SK-N-SH (cell line): ENCODE data around the gene RBAK. TPM values are rescaled to one million over a fixed set of nuclear protein-coding genes. Genes with fewer than 3 reads are reported as not detected.

Source experiments
- CTCF ChIA-PET: fragments of 300-600, 350-600 bp; formaldehyde crosslinking; extraction: SDS; loops from one replicate; lab custom pipeline; 2021; lab: Yijun Ruan, JAX
- POLR2A ChIA-PET: fragments of 350-600 bp; sonication (Branson Sonifier 250); formaldehyde crosslinking; extraction: SDS; loops from one replicate; lab custom pipeline; 2020; ENCODE audit warnings: antibody characterized with exemption, inconsistent platforms; lab: Yijun Ruan, JAX
- DNase-seq: peaks from one replicate; pipeline ENCODE4 v3.0.0; 2012
- H2AFZ ChIP-seq: fragments of 200-600 bp; sonication (generic); 2 replicates; pipeline ENCODE4 v1.8.1; 2016; ENCODE audit warnings: antibody characterized with exemption, mild to moderate bottlenecking, low read depth
- H3F3A ChIP-seq: fragments of 200-600 bp; sonication (generic); replicated peaks from 2 replicates; pipeline ENCODE3; 2016; ENCODE audit warnings: antibody characterized with exemption, mild to moderate bottlenecking; ENCODE audit not compliant: insufficient read depth
- H3K27ac ChIP-seq, 2 experiments: fragments of 200-500 bp in 1 of 2; fragments of 200-600 bp in 1 of 2; sonication (Bioruptor generic) in 1 of 2; sonication (generic), shearing (Covaris generic) in 1 of 2; 2 replicates each; pipeline versions ENCODE4 v1.5.1 to v1.6.1; 2014 to 2016; ENCODE audit warnings: low read depth in 2 of 2, inconsistent platforms in 1 of 2, low read length in 1 of 2, mild to moderate bottlenecking in 1 of 2, mixed read lengths in 1 of 2
- H3K27me3 ChIP-seq: fragments of 200-600 bp; sonication (generic), shearing (Covaris generic); 2 replicates; pipeline ENCODE4 v1.6.1; 2016; ENCODE audit warnings: mixed run types; ENCODE audit not compliant: insufficient read depth
- H3K36me3 ChIP-seq, 2 experiments: fragments of 200-500 bp in 1 of 2; fragments of 200-600 bp in 1 of 2; sonication (Bioruptor generic) in 1 of 2; sonication (generic) in 1 of 2; replicated peaks in 1 of 2; 2 replicates each; pipeline versions ENCODE3 to v1.5.1; 2014 to 2016; ENCODE audit warnings: low read length in 1 of 2, mild to moderate bottlenecking in 1 of 2; ENCODE audit not compliant: insufficient read depth in 2 of 2, control insufficient read depth in 1 of 2
- H3K4me1 ChIP-seq, 2 experiments: fragments of 200-500 bp in 1 of 2; fragments of 200-600 bp in 1 of 2; sonication (Bioruptor generic) in 1 of 2; sonication (generic), shearing (Covaris generic) in 1 of 2; 2 replicates each; pipeline versions ENCODE4 v1.5.1 to v1.6.1; 2014 to 2016; ENCODE audit warnings: low read depth in 1 of 2, low read length in 1 of 2, mixed run types in 1 of 2; ENCODE audit not compliant: insufficient read depth in 2 of 2, control insufficient read depth in 1 of 2
- H3K4me2 ChIP-seq: fragments of 200-600 bp; sonication (generic), shearing (Covaris generic); 2 replicates; pipeline ENCODE4 v1.6.1; 2017; ENCODE audit warnings: mixed run types
- H3K4me3 ChIP-seq, 2 experiments: fragments of 200-500 bp in 1 of 2; fragments of 200-600 bp in 1 of 2; sonication (Bioruptor generic) in 1 of 2; sonication (generic), shearing (Covaris generic) in 1 of 2; 2 replicates each; pipeline versions ENCODE4 v1.5.1 to v1.8.1; 2014 to 2016; ENCODE audit warnings: low read depth in 2 of 2, inconsistent platforms in 1 of 2, low read length in 1 of 2, mild to moderate bottlenecking in 1 of 2, mixed read lengths in 1 of 2, moderate library complexity in 1 of 2
- H3K79me2 ChIP-seq: fragments of 200-600 bp; sonication (generic); 2 replicates; pipeline ENCODE4 v1.8.1; 2017; ENCODE audit warnings: mild to moderate bottlenecking; ENCODE audit not compliant: insufficient read depth
- H3K9ac ChIP-seq: fragments of 200-600 bp; sonication (generic); 2 replicates; pipeline ENCODE4 v1.6.1; 2017; ENCODE audit warnings: mixed run types
- H3K9me2 ChIP-seq: fragments of 200-600 bp; sonication (generic); 2 replicates; pipeline ENCODE4 v1.6.1; 2017; ENCODE audit warnings: mixed run types
- H3K9me3 ChIP-seq: fragments of 200-600 bp; sonication (generic); 2 replicates; pipeline ENCODE4 v1.6.1; 2017; ENCODE audit warnings: mixed run types, mild to moderate bottlenecking, moderate library complexity
- H4K20me1 ChIP-seq: fragments of 200-600 bp; sonication (generic); 2 replicates; pipeline ENCODE4 v1.6.1; 2017; ENCODE audit warnings: mild to moderate bottlenecking, mixed run types; ENCODE audit not compliant: insufficient read depth
- CHD2 ChIP-seq: fragments of 150-350 bp; IDR thresholded peaks from 2 replicates; pipeline ENCODE4 v1.6.1; 2018; ENCODE audit warnings: low read length; ENCODE audit not compliant: partially characterized antibody
- FOXJ3 ChIP-seq: sonication (generic); formaldehyde crosslinking; IDR thresholded peaks from 2 replicates; pipeline ENCODE4 v1.5.1; 2020; ENCODE audit warnings: mild to moderate bottlenecking, missing genetic modification reagents
- IRF3 ChIP-seq: fragments of 150-350 bp; IDR thresholded peaks from 2 replicates; pipeline ENCODE4 v1.6.1; 2016; ENCODE audit warnings: mild to moderate bottlenecking, low read depth, low read length
- MAX ChIP-seq: IDR thresholded peaks from 2 replicates; pipeline ENCODE4 v1.4.0; 2012; ENCODE audit warnings: low read depth
- MEF2A ChIP-seq: IDR thresholded peaks from 2 replicates; pipeline ENCODE4 v1.4.0; 2012; ENCODE audit warnings: low read depth, borderline replicate concordance
- MXI1 ChIP-seq: IDR thresholded peaks from 2 replicates; pipeline ENCODE4 v1.6.1; 2012; ENCODE audit warnings: mild to moderate bottlenecking, low read depth, low read length, improper control_type of control experiment
- NFIC ChIP-seq: IDR thresholded peaks from 2 replicates; pipeline ENCODE4 v1.4.0; 2012; ENCODE audit warnings: borderline replicate concordance
- RCOR1 ChIP-seq: fragments of 150-350 bp; IDR thresholded peaks from 2 replicates; pipeline ENCODE4 v1.6.1; 2017; ENCODE audit warnings: antibody characterized with exemption, low read length
- REST ChIP-seq: IDR thresholded peaks from 2 replicates; pipeline ENCODE4 v1.6.1; 2012; ENCODE audit warnings: mild to moderate bottlenecking, low read depth, low read length, moderate library complexity
- RFX5 ChIP-seq: IDR thresholded peaks from 2 replicates; pipeline ENCODE4 v1.6.1; 2012; ENCODE audit warnings: mild to moderate bottlenecking, improper control_type of control experiment, low read length
- SIN3A ChIP-seq: IDR thresholded peaks from 2 replicates; pipeline ENCODE4 v1.6.1; 2012; ENCODE audit warnings: low read depth, mild to moderate bottlenecking, low read length, moderate library complexity, borderline replicate concordance
- TAF1 ChIP-seq: IDR thresholded peaks from 2 replicates; pipeline ENCODE4 v1.6.1; 2012; ENCODE audit warnings: low read depth, mild to moderate bottlenecking, low read length, moderate library complexity, borderline replicate concordance
- TEAD4 ChIP-seq: IDR thresholded peaks from 2 replicates; pipeline ENCODE4 v1.4.0; 2012; ENCODE audit warnings: mild to moderate bottlenecking, borderline replicate concordance; ENCODE audit not compliant: insufficient read depth
- USF1 ChIP-seq: IDR thresholded peaks from 2 replicates; pipeline ENCODE4 v1.4.0; 2012; ENCODE audit warnings: low read depth, borderline replicate concordance
- YY1 ChIP-seq: IDR thresholded peaks from 2 replicates; pipeline ENCODE4 v1.4.0; 2012; ENCODE audit warnings: low read depth, mild to moderate bottlenecking
- WGBS: methylation state at CpG from one replicate; pipeline ENCODE4 v1.1.6; 2017; ENCODE audit warnings: low lambda C conversion rate; 5-methylcytosine and 5-hydroxymethylcytosine counted together
- polyA plus RNA-seq, 3 experiments: library from polyadenylated mRNA; depleted of rRNA; stranded (reverse); fragments of >200 nt; gene quantifications; 2 replicates each; pipeline ENCODE4 v1.2.3, GENCODE V29; 2012

Gene RBAK
- polyA plus RNA-seq, 1 of the 3 experiments (the other 2 are of a cell fraction) = 2.5 TPM

GRCh38 chr7:4999369-4999950 lies 46.2 kb upstream of the RBAK start (continued):
- no peak for TF ChIP-seq REST
- no peak for TF ChIP-seq TAF1

GRCh38 chr7:5001003-5001402 lies 44.7 kb upstream of the RBAK start:
- Histone ChIP-seq H3K27me3 (no peaks in the 10 kb centered on the region), H3K4me3 (no peak overlapping the region), H3K36me3 (peaks cover 33 to 47% of the 10 kb centered on the region in 2 experiments), H3K79me2 (no peaks in the 10 kb centered on the region), H2AFZ (no peak overlapping the region), H3K9me2 (no peaks in the 10 kb centered on the region), H3K27ac (no peak overlapping the region), H3F3A (no peaks in the 10 kb centered on the region), H3K9me3 (no peaks in the 10 kb centered on the region), H3K4me1 (no peaks in the 10 kb centered on the region), H3K9ac (no peak overlapping the region), H4K20me1 (no peaks in the 10 kb centered on the region; the same call in 1 of the 2 replicates), H3K4me2 (no peak overlapping the region)
- CTCF ChIA-PET = interaction anchor here (1.6 kb wide), 1 partner anchor 27 kb away, joined by 5 read pairs; no protein-coding TSS in a partner anchor
- TF ChIP-seq USF1 (no peak), RFX5 (no peak), MAX (no peak), CHD2 (no peak), YY1 (no peak)
- DNase-seq = no peak
- 97% methylated on average over 4 of the region's 4 CpGs for WGBS
- POLR2A ChIA-PET = no interaction called here

- Histone ChIP-seq H3K9me3 (no peaks in the 10 kb centered on the region), H3K36me3 (peaks cover 24 to 49% of the 10 kb centered on the region in 2 experiments), H2AFZ (no peak overlapping the region), H3K4me3 (no peak overlapping the region), H4K20me1 (no peaks in the 10 kb centered on the region; the same call in 1 of the 2 replicates), H3K9ac (no peak overlapping the region), H3K79me2 (no peaks in the 10 kb centered on the region), H3F3A (no peaks in the 10 kb centered on the region), H3K27me3 (no peaks in the 10 kb centered on the region), H3K4me2 (no peak overlapping the region), H3K9me2 (no peaks in the 10 kb centered on the region), H3K27ac (no peak overlapping the region), H3K4me1 (no peaks in the 10 kb centered on the region)
- WGBS = 97% methylated on average over 5 of the region's 5 CpGs
- DNase-seq = no peak
- ChIA-PET CTCF (no interaction called here), POLR2A (no interaction called here)
- TF ChIP-seq TEAD4 (no peak), NFIC (no peak), RFX5 (no peak), MEF2A (no peak), CHD2 (no peak), IRF3 (no peak), REST (no peak), FOXJ3 (CRISPR knock-in tag) (no peak), MXI1 (no peak), SIN3A (no peak), RCOR1 (no peak)
These were observed 43.7 kb upstream of the RBAK start for GRCh38 chr7:5001911-5002310.
